ENCODE results near the gene C1QA.

DNA sequence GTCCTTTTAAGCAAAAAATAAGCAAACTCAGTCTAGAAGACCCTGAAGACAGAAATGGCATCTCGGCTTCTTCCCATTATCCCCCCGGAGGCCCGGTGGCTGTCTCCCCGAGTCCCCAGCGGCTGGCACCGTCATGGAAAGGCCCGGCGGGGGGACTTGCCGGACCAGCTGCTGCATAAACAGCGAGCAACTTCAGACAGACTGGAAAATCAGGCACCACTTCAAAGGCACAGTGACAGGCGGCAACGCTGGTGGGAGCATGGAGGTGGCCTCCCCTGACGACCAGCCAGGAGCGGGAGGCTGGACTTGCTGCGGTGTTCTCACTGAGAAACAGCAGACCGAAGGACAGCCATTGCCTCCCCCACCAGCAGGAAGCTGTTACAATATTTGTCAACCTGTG, 18.4 kb upstream of the C1QA start:
- TF ChIP-seq, protein P1, sequence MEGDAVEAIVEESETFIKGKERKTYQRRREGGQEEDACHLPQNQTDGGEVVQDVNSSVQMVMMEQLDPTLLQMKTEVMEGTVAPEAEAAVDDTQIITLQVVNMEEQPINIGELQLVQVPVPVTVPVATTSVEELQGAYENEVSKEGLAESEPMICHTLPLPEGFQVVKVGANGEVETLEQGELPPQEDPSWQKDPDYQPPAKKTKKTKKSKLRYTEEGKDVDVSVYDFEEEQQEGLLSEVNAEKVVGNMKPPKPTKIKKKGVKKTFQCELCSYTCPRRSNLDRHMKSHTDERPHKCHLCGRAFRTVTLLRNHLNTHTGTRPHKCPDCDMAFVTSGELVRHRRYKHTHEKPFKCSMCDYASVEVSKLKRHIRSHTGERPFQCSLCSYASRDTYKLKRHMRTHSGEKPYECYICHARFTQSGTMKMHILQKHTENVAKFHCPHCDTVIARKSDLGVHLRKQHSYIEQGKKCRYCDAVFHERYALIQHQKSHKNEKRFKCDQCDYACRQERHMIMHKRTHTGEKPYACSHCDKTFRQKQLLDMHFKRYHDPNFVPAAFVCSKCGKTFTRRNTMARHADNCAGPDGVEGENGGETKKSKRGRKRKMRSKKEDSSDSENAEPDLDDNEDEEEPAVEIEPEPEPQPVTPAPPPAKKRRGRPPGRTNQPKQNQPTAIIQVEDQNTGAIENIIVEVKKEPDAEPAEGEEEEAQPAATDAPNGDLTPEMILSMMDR (conservative IDR thresholded peaks at IDR 0.05; ENCODE audit: low read length) = no peak
- TF ChIP-seq EZH2phosphoT487 (IDR thresholded peaks at IDR 0.05; ENCODE audit: borderline replicate concordance) = no peak
